ENCODE data around the gene TINAG. TPM values are rescaled to one million over a fixed set of nuclear protein-coding genes. Genes with fewer than 3 reads are reported as not detected.

Gene TINAG
- total RNA-seq, 1 experiment from 2014 or later: not detected

DNA sequence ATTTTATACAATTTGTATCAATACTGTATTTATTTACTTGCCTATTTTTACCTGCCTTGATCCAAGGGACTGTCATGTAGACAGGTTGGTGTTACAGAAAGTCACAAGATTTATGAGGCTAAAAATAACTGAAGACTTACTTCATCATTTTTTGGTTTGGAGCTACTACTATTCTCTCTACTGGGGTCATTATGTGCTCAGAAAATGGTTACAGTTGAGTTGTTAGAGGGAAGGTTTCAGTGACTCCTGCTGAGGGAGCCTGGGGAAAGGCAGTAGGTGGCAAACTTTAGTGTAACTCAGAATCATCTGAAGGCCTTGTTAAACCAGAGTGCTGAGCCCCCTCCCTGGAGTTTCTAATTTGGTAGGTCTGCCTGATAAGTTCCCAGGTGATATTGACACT is 118.8 kb downstream of the TINAG start:
- Histone ChIP-seq H4K20me1 (ENCODE audit: insufficient read depth) (no peaks in the 10 kb centered on the region), H3K4me1 (ENCODE audit: control insufficient read depth in 1 of 2, insufficient read depth in 2 of 2, low read length in 2 of 2) (no peaks in the 10 kb centered on the region), H3K9me2 (ENCODE audit: insufficient read depth) (no peaks in the 10 kb centered on the region), H3K36me3 (ENCODE audit: control insufficient read depth in 1 of 2, insufficient read depth in 2 of 2, low read length in 2 of 2) (no peaks in the 10 kb centered on the region), H3K9ac (ENCODE audit: low read length) (no peak overlapping the region), H3K4me2 (ENCODE audit: low read length) (no peak overlapping the region), H3K79me2 (ENCODE audit: insufficient read depth, low read length) (no peaks in the 10 kb centered on the region), H3K27ac (ENCODE audit: low read depth, low read length) (no peak overlapping the region), H3K4me3 (replicated peaks in 1 of 2; ENCODE audit: low read depth in 1 of 2, low read length in 2 of 2) (no peak overlapping the region), H2AFZ (ENCODE audit: low read depth, low read length, poor library complexity, severe bottlenecking) (no peak overlapping the region), H3K9me3 (ENCODE audit: control insufficient read depth in 1 of 2, insufficient read depth in 1 of 2, low read depth in 1 of 2, low read length in 2 of 2) (no peaks in the 10 kb centered on the region), H3K27me3 (ENCODE audit: insufficient read depth, low read length) (no peaks in the 10 kb centered on the region)
- ATAC-seq (no peak), DNase-seq (ENCODE audit: low read depth, low spot score) (no peak)
- ChIA-PET RAD21 (ENCODE audit: low non-redundant PET in 1 of 2, low total read pairs in 2 of 2, uncharacterized antibody in 2 of 2, unreplicated experiment in 2 of 2) (no interaction called here), CTCF (no interaction called here), POLR2A (no interaction called here)
- no TSS peak for BruUV-seq (replicated peaks)
- intact Hi-C loops (cut with micrococcal nuclease): no loop called here
- TF ChIP-seq SIN3A (IDR thresholded peaks at IDR 0.05; ENCODE audit: low read depth) (no peak), SP1 (IDR thresholded peaks at IDR 0.05; ENCODE audit: low read depth) (no peak), EGR1 (IDR thresholded peaks at IDR 0.05; ENCODE audit: low read depth) (no peak), CEBPB (IDR thresholded peaks at IDR 0.05; ENCODE audit: low read depth) (no peak), ZFX (IDR thresholded peaks at IDR 0.05) (no peak), MAX (IDR thresholded peaks at IDR 0.05) (no peak), YY1 (IDR thresholded peaks at IDR 0.05; ENCODE audit: extremely low read depth, insufficient replicate concordance, low read depth, low read length) (no peak), ELF1 (IDR thresholded peaks at IDR 0.05; ENCODE audit: borderline replicate concordance, low read depth) (no peak), EZH2 (IDR thresholded peaks at IDR 0.05) (no peak), EZH2phosphoT487 (IDR thresholded peaks at IDR 0.05; ENCODE audit: borderline replicate concordance) (no peak), RAD21 (IDR thresholded peaks at IDR 0.05; ENCODE audit: low read depth) (no peak), JUND (IDR thresholded peaks at IDR 0.05) (no peak)
- TF ChIP-seq, protein P1, sequence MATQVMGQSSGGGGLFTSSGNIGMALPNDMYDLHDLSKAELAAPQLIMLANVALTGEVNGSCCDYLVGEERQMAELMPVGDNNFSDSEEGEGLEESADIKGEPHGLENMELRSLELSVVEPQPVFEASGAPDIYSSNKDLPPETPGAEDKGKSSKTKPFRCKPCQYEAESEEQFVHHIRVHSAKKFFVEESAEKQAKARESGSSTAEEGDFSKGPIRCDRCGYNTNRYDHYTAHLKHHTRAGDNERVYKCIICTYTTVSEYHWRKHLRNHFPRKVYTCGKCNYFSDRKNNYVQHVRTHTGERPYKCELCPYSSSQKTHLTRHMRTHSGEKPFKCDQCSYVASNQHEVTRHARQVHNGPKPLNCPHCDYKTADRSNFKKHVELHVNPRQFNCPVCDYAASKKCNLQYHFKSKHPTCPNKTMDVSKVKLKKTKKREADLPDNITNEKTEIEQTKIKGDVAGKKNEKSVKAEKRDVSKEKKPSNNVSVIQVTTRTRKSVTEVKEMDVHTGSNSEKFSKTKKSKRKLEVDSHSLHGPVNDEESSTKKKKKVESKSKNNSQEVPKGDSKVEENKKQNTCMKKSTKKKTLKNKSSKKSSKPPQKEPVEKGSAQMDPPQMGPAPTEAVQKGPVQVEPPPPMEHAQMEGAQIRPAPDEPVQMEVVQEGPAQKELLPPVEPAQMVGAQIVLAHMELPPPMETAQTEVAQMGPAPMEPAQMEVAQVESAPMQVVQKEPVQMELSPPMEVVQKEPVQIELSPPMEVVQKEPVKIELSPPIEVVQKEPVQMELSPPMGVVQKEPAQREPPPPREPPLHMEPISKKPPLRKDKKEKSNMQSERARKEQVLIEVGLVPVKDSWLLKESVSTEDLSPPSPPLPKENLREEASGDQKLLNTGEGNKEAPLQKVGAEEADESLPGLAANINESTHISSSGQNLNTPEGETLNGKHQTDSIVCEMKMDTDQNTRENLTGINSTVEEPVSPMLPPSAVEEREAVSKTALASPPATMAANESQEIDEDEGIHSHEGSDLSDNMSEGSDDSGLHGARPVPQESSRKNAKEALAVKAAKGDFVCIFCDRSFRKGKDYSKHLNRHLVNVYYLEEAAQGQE (IDR thresholded peaks at IDR 0.05; ENCODE audit: low read depth): no peak
- TF ChIP-seq, protein P2, sequence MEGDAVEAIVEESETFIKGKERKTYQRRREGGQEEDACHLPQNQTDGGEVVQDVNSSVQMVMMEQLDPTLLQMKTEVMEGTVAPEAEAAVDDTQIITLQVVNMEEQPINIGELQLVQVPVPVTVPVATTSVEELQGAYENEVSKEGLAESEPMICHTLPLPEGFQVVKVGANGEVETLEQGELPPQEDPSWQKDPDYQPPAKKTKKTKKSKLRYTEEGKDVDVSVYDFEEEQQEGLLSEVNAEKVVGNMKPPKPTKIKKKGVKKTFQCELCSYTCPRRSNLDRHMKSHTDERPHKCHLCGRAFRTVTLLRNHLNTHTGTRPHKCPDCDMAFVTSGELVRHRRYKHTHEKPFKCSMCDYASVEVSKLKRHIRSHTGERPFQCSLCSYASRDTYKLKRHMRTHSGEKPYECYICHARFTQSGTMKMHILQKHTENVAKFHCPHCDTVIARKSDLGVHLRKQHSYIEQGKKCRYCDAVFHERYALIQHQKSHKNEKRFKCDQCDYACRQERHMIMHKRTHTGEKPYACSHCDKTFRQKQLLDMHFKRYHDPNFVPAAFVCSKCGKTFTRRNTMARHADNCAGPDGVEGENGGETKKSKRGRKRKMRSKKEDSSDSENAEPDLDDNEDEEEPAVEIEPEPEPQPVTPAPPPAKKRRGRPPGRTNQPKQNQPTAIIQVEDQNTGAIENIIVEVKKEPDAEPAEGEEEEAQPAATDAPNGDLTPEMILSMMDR (IDR thresholded peaks at IDR 0.05 in 2 of 3, conservative IDR thresholded peaks at IDR 0.05 in 1 of 3; ENCODE audit: borderline replicate concordance in 1 of 3, insufficient read depth in 1 of 3, low read depth in 2 of 3, low read length in 2 of 3): no peak

Measured in HCT116 (cell line).